Activated effector memory CD4-positive, alpha-beta T cell treated with Interleukin-2 at 50 U/mL for 16 hours (primary cell): ENCODE data around the gene SYNE1.
A peak's percentile ranks its signal among the peaks of the same experiment; 100 is the strongest.
"Not testable (repeated sequence)": the region's sequence is repeated elsewhere in the genome, so short reads cannot be mapped to it uniquely, and the experiment has no call there.

Experiments used
- DNase-seq: peaks from one replicate; pipeline ENCODE4 v3.0.0-alpha.2; 2020

The SYNE1 gene

GRCh38 chr6:152364866-152365265 lies 272.3 kb downstream of the SYNE1 start:
- DNase-seq = no peak

- DNase-seq = no peak
Observed at GRCh38 chr6:152360034-152360433, 277.1 kb downstream of the SYNE1 start.

GRCh38 chr6:152356662-152357061 lies 280.5 kb downstream of the SYNE1 start:
- no peak for DNase-seq

GRCh38 chr6:152356016-152356415 lies 281.1 kb downstream of the SYNE1 start:
- DNase-seq = no peak

GRCh38 chr6:152355166-152355565 lies 282.0 kb downstream of the SYNE1 start:
- no peak for DNase-seq

- no peak for DNase-seq
Observed at GRCh38 chr6:152353440-152353839, 283.7 kb downstream of the SYNE1 start.

GRCh38 chr6:152351742-152352141 lies 285.4 kb downstream of the SYNE1 start:
- DNase-seq = no peak

- no peak for DNase-seq
Observed at GRCh38 chr6:152351110-152351509, 286.1 kb downstream of the SYNE1 start.

- no peak for DNase-seq
Observed at GRCh38 chr6:152348116-152348515, 289.0 kb downstream of the SYNE1 start.

GRCh38 chr6:152343735-152344360 lies 293.3 kb downstream of the SYNE1 start:
- DNase-seq = no peak

- DNase-seq = no peak
Observed at GRCh38 chr6:152341596-152341995, 295.6 kb downstream of the SYNE1 start.

GRCh38 chr6:152338335-152339125 lies 298.6 kb downstream of the SYNE1 start:
- peak; percentile 45 for DNase-seq

GRCh38 chr6:152334555-152334954 lies 302.6 kb downstream of the SYNE1 start:
- DNase-seq = no peak

- DNase-seq = no peak
Observed at GRCh38 chr6:152330961-152331360, 306.2 kb downstream of the SYNE1 start.

GRCh38 chr6:152329638-152330448 lies 307.3 kb downstream of the SYNE1 start:
- DNase-seq = no peak

GRCh38 chr6:152328200-152328599 lies 309.0 kb downstream of the SYNE1 start:
- DNase-seq = not testable (repeated sequence)

- DNase-seq = no peak
Observed at GRCh38 chr6:152323376-152323775, 313.8 kb downstream of the SYNE1 start.

GRCh38 chr6:152318278-152318677 lies 318.9 kb downstream of the SYNE1 start:
- DNase-seq = no peak

- no peak for DNase-seq
Observed at GRCh38 chr6:152316024-152316423, 321.1 kb downstream of the SYNE1 start.

- no peak for DNase-seq
Observed at GRCh38 chr6:152314483-152314832, 322.7 kb downstream of the SYNE1 start.

- DNase-seq = no peak
Observed at GRCh38 chr6:152313542-152314482, 323.4 kb downstream of the SYNE1 start.

GRCh38 chr6:152312434-152312833 lies 324.7 kb downstream of the SYNE1 start:
- DNase-seq = no peak
